ENCODE results near the gene KRT84.

DNA sequence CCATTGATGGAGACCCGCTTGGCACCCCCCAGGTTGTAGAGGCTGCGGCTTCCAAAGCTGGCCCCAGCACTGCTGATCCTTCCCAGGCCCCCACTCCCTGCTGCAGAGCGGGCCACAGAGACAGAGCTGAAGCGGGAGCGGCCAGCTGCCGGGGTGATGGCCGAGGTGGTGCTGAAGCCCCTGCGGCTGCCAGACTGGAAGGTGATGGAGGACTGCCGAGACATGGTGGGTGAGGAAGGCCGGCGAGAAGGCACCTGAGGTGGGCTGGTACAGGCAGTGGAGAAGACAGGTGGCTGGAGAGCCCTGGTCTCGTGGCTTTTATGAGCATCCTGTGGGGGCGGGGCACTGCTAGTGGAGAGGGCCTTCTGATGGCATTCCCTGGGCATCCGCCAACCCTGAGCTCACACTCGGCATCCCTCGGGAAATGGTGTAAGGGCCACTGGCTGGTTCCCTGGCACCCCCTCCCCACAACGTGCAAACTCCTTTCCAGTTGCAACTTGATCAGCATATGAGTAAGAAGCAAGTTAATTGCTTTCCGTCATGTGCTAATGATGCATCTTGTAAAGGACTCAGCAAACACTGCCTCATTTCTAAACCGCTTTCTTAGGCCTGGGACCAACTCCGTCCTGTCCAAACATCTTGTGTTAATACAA is 48.8 kb upstream of the KRT84 start, which contains the start of gene KRT75:
- TF ChIP-seq ZNF274 (IDR thresholded peaks at IDR 0.05; ENCODE audit: low read depth, low read length) = no peak
- TF ChIP-seq, protein P1, sequence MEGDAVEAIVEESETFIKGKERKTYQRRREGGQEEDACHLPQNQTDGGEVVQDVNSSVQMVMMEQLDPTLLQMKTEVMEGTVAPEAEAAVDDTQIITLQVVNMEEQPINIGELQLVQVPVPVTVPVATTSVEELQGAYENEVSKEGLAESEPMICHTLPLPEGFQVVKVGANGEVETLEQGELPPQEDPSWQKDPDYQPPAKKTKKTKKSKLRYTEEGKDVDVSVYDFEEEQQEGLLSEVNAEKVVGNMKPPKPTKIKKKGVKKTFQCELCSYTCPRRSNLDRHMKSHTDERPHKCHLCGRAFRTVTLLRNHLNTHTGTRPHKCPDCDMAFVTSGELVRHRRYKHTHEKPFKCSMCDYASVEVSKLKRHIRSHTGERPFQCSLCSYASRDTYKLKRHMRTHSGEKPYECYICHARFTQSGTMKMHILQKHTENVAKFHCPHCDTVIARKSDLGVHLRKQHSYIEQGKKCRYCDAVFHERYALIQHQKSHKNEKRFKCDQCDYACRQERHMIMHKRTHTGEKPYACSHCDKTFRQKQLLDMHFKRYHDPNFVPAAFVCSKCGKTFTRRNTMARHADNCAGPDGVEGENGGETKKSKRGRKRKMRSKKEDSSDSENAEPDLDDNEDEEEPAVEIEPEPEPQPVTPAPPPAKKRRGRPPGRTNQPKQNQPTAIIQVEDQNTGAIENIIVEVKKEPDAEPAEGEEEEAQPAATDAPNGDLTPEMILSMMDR (IDR thresholded peaks at IDR 0.05 in 2 of 3, conservative IDR thresholded peaks at IDR 0.05 in 1 of 3; ENCODE audit: borderline replicate concordance in 1 of 3, insufficient read depth in 1 of 3, low read depth in 2 of 3, low read length in 2 of 3) = no peak

All from HCT116 (cell line).